ENCODE data around the gene NPAS3. TPM values are rescaled to one million over a fixed set of nuclear protein-coding genes. Genes with fewer than 3 reads are reported as not detected.

NPAS3 gene
- total and polyA plus RNA-seq, 2 of the 13 experiments (the other 11 are each of a cell fraction or from before 2014, with no cell fraction given), result not detected

GRCh38 chr14:33042591-33042990, 103.9 kb downstream of the NPAS3 start (continued):
- TF ChIP-seq CCDC6 (CRISPR knock-in tag; IDR thresholded peaks at IDR 0.05), result no peak
- no peak for TF ChIP-seq ZNF383 (CRISPR knock-in tag; IDR thresholded peaks at IDR 0.05; ENCODE audit: borderline replicate concordance)
- no peak for TF ChIP-seq ZNF33A (CRISPR knock-in tag; IDR thresholded peaks at IDR 0.05; ENCODE audit: borderline replicate concordance)
- no peak for TF ChIP-seq KAT8 (CRISPR knock-in tag; IDR thresholded peaks at IDR 0.05)
- no peak for TF ChIP-seq KDM2A (CRISPR knock-in tag; IDR thresholded peaks at IDR 0.05; ENCODE audit: borderline replicate concordance, low read depth)
- TF ChIP-seq ZNF281 (CRISPR knock-in tag; IDR thresholded peaks at IDR 0.05; ENCODE audit: borderline replicate concordance), result no peak
- no peak for TF ChIP-seq ZNF816 (CRISPR knock-in tag; IDR thresholded peaks at IDR 0.05; ENCODE audit: borderline replicate concordance)
- TF ChIP-seq DPF2 (CRISPR knock-in tag; IDR thresholded peaks at IDR 0.05; ENCODE audit: borderline replicate concordance, low read depth), result no peak
- no peak for TF ChIP-seq ZNF430 (CRISPR knock-in tag; IDR thresholded peaks at IDR 0.05)
- no peak for TF ChIP-seq ZMYM2 (CRISPR knock-in tag; IDR thresholded peaks at IDR 0.05)
- no peak for TF ChIP-seq ZNF24 (IDR thresholded peaks at IDR 0.05)
- no peak for TF ChIP-seq ZNF580 (CRISPR knock-in tag; IDR thresholded peaks at IDR 0.05; ENCODE audit: borderline replicate concordance, low read depth)
- TF ChIP-seq ZNF496 (CRISPR knock-in tag; IDR thresholded peaks at IDR 0.05; ENCODE audit: insufficient replicate concordance), result no peak

Measured in HepG2 (cell line).